Panc1 (cell line): ENCODE results near the gene DIS3L2. TPM values are rescaled to one million over a fixed set of nuclear protein-coding genes. Genes with fewer than 3 reads are reported as not detected.

Experiments used
- ATAC-seq: fragments of 200-7000 bp; cut with Tn5 transposase; 2 replicates; pipeline ENCODE4 v1.9.1; 2020; ENCODE audit warnings: mild to moderate bottlenecking, moderate library complexity
- BruUV-seq: library from RNA; stranded (reverse); fragments of 400-500 nt; replicated peaks from 2 replicates; lab custom pipeline; 2021; lab: Mats Ljungman, UMichigan
- CTCF ChIA-PET: fragments of 300-600 bp; sonication (Branson Sonifier 250); formaldehyde crosslinking; loops from one replicate; lab custom pipeline; 2022; ENCODE audit warnings: antibody characterized with exemption; lab: Charles Lee
- POLR2A ChIA-PET: fragments of 300-600 bp; sonication (Branson Sonifier 250); formaldehyde crosslinking; loops from one replicate; lab custom pipeline; 2022; ENCODE audit warnings: antibody characterized with exemption; lab: Charles Lee
- DNase-seq: peaks from one replicate; pipeline ENCODE4 v3.0.0-alpha.2; 2010; ENCODE audit warnings: low read depth, low spot score
- H3K27ac ChIP-seq: 2 replicates; pipeline ENCODE4 v1.5.1; 2011; ENCODE audit warnings: mild to moderate bottlenecking, low read length, inconsistent platforms
- H3K27me3 ChIP-seq: fragments of 200-500 bp; sonication (Bioruptor generic); 2 replicates; pipeline ENCODE4 v1.6.0; 2014; ENCODE audit warnings: low read length, inconsistent platforms; ENCODE audit not compliant: control insufficient read depth, insufficient read depth
- H3K36me3 ChIP-seq: fragments of 200-500 bp; sonication (Bioruptor generic); 2 replicates; pipeline ENCODE4 v1.5.1; 2014; ENCODE audit warnings: inconsistent platforms, mild to moderate bottlenecking, low read length, moderate library complexity; ENCODE audit not compliant: control insufficient read depth, insufficient read depth
- H3K4me1 ChIP-seq: 2 replicates; pipeline ENCODE4 v1.5.1; 2011; ENCODE audit warnings: inconsistent platforms, mild to moderate bottlenecking, low read length, moderate library complexity; ENCODE audit not compliant: control insufficient read depth, insufficient read depth
- H3K4me3 ChIP-seq, 2 experiments: 2 replicates each; pipeline ENCODE4 v1.5.1; 2011 to 2012; ENCODE audit warnings: low read depth in 2 of 2, low read length in 2 of 2, mild to moderate bottlenecking in 2 of 2, inconsistent platforms in 1 of 2, moderate library complexity in 1 of 2
- H3K9me3 ChIP-seq: fragments of 200-500 bp; sonication (Bioruptor generic); 2 replicates; pipeline ENCODE4 v1.5.1; 2014; ENCODE audit warnings: low read depth, mild to moderate bottlenecking, inconsistent platforms, low read length, moderate library complexity; ENCODE audit not compliant: control insufficient read depth, insufficient read depth
- CTCF ChIP-seq: fragments of 450-650 bp; IDR thresholded peaks from 2 replicates; pipeline ENCODE4 v1.5.1; 2017; ENCODE audit warnings: mild to moderate bottlenecking
- POLR2AphosphoS5 ChIP-seq: IDR thresholded peaks from 2 replicates; pipeline ENCODE4 v1.6.1; 2012; ENCODE audit warnings: mild to moderate bottlenecking, low read depth, low read length, moderate library complexity
- REST ChIP-seq, 2 experiments: IDR thresholded peaks; 2 replicates each; pipeline ENCODE4 v1.6.1; 2011 to 2012; ENCODE audit warnings: low read depth in 2 of 2, control low read depth in 1 of 2, low read length in 1 of 2, mild to moderate bottlenecking in 1 of 2, moderate library complexity in 1 of 2; ENCODE audit not compliant: insufficient read depth in 1 of 2
- SIN3A ChIP-seq: IDR thresholded peaks from 2 replicates; pipeline ENCODE4 v1.6.1; 2012; ENCODE audit warnings: low read depth, mild to moderate bottlenecking, low read length, moderate library complexity, borderline replicate concordance; ENCODE audit not compliant: insufficient read depth
- TCF7L2 ChIP-seq: IDR thresholded peaks from 2 replicates; pipeline ENCODE4 v1.6.1; 2011; ENCODE audit warnings: mild to moderate bottlenecking, low read depth, low read length, inconsistent platforms
- in situ Hi-C: cut with HindIII; loops from 2 replicates; pipeline ENCODE4 v1.10.0; 2016; ENCODE audit warnings: low sequenced_read_pairs, low pct_unique_long_range_greater_than_20kb
- intact Hi-C: fragments of 100-400 bp; cut with micrococcal nuclease; formaldehyde crosslinking; loops from one replicate; pipeline ENCODE4 v1.10.0; 2022; ENCODE audit not compliant: unreplicated experiment
- total RNA-seq: library from RNA; stranded (reverse); gene quantifications from one replicate; pipeline ENCODE4 v1.2.1, GENCODE V29; 2021; ENCODE audit not compliant: unreplicated experiment

DIS3L2 gene
- total RNA-seq, 1 experiment from 2014 or later = 28.1 TPM

GRCh38 chr2:232139171-232139594 lies 177.7 kb downstream of the DIS3L2 start:
- ATAC-seq = no peak
- intact Hi-C loops = no loop called here
- Histone ChIP-seq H3K27me3 (no peaks in the 10 kb centered on the region), H3K9me3 (no peaks in the 10 kb centered on the region), H3K27ac (no peak overlapping the region), H3K4me3 (no peak overlapping the region), H3K36me3 (no peaks in the 10 kb centered on the region), H3K4me1 (no peaks in the 10 kb centered on the region)
- ChIA-PET POLR2A (no interaction called here), CTCF (no interaction called here)
- no TSS peak for BruUV-seq
- in situ Hi-C loops = no loop called here
- no peak for DNase-seq
- TF ChIP-seq TCF7L2 (no peak), SIN3A (no peak), REST (IDR thresholded peaks at IDR 0.05; ENCODE audit: insufficient read depth in 1 of 2, low read depth in 2 of 2, low read length in 1 of 2) (no peak), POLR2AphosphoS5 (no peak), CTCF (no peak)

- POLR2A ChIA-PET = no interaction called here
- TF ChIP-seq TCF7L2 (no peak), REST (IDR thresholded peaks at IDR 0.05; ENCODE audit: insufficient read depth in 1 of 2, low read depth in 2 of 2, low read length in 1 of 2) (no peak), POLR2AphosphoS5 (no peak), SIN3A (no peak), CTCF (no peak)
- no peak overlapping the region for H3K27ac ChIP-seq
- H3K9me3 ChIP-seq = no peaks in the 10 kb centered on the region
- no peaks in the 10 kb centered on the region for H3K4me1 ChIP-seq
- no peaks in the 10 kb centered on the region; the same call in 1 of the 2 replicates for H3K36me3 ChIP-seq
- ATAC-seq = no peak
- no peak overlapping the region for H3K4me3 ChIP-seq
- no TSS peak for BruUV-seq
- no peaks in the 10 kb centered on the region for H3K27me3 ChIP-seq
- in situ Hi-C loops = no loop called here
- CTCF ChIA-PET = no interaction called here
- intact Hi-C loops = loop anchor here (5.0 kb wide), 1 partner anchor 213 kb away; the partner anchor contains the start of gene NPPC
- no peak for DNase-seq
These were observed 178.5 kb downstream of the DIS3L2 start for GRCh38 chr2:232139786-232140562.
